ENCODE data around the gene NTM.

The NTM gene

GRCh38 chr11:131841925-131842635 is 471.7 kb downstream of the NTM start:
- DNase-seq: no peak

GRCh38 chr11:131845255-131845654 is 474.8 kb downstream of the NTM start:
- no peak for DNase-seq

- no peak for DNase-seq
Measured at GRCh38 chr11:131849485-131849884, 479.1 kb downstream of the NTM start.

GRCh38 chr11:131850507-131850906 is 480.1 kb downstream of the NTM start:
- no peak for DNase-seq

- no peak for DNase-seq
Measured at GRCh38 chr11:131851964-131852755, 481.7 kb downstream of the NTM start.

GRCh38 chr11:131852757-131853156 is 482.3 kb downstream of the NTM start:
- DNase-seq: no peak

- DNase-seq: no peak
Measured at GRCh38 chr11:131854391-131854790, 484.0 kb downstream of the NTM start.

- DNase-seq: no peak
Measured at GRCh38 chr11:131855320-131855719, 484.9 kb downstream of the NTM start.

GRCh38 chr11:131857246-131857645 is 486.8 kb downstream of the NTM start:
- no peak for DNase-seq

- DNase-seq: no peak
Measured at GRCh38 chr11:131858505-131858904, 488.1 kb downstream of the NTM start.

- DNase-seq: no peak
Measured at GRCh38 chr11:131859538-131860210, 489.3 kb downstream of the NTM start.

- DNase-seq: no peak
Measured at GRCh38 chr11:131864228-131864627, 493.8 kb downstream of the NTM start.

- no peak for DNase-seq
Measured at GRCh38 chr11:131865860-131866259, 495.4 kb downstream of the NTM start.

GRCh38 chr11:131866535-131867400 is 496.4 kb downstream of the NTM start:
- no peak for DNase-seq

- DNase-seq: no peak
Measured at GRCh38 chr11:131867457-131868257, 497.2 kb downstream of the NTM start.

- no peak for DNase-seq
Measured at GRCh38 chr11:131868629-131869507, 498.5 kb downstream of the NTM start.

- DNase-seq: no peak
Measured at GRCh38 chr11:131870305-131870704, 499.9 kb downstream of the NTM start.

- DNase-seq: no peak
Measured at GRCh38 chr11:131871006-131871405, 500.6 kb downstream of the NTM start.

GRCh38 chr11:131874070-131874469 is 503.7 kb downstream of the NTM start:
- DNase-seq: no peak

- DNase-seq: no peak
Measured at GRCh38 chr11:131875611-131876010, 505.2 kb downstream of the NTM start.

All from stimulated activated CD4-positive, alpha-beta T cell treated with anti-CD3 and anti-CD28 coated beads, Interleukin-1b, Interleukin-23, amount 100 ng/mL, for 48 hours (primary cell).